ENCODE data around the gene ALG1.

DNA sequence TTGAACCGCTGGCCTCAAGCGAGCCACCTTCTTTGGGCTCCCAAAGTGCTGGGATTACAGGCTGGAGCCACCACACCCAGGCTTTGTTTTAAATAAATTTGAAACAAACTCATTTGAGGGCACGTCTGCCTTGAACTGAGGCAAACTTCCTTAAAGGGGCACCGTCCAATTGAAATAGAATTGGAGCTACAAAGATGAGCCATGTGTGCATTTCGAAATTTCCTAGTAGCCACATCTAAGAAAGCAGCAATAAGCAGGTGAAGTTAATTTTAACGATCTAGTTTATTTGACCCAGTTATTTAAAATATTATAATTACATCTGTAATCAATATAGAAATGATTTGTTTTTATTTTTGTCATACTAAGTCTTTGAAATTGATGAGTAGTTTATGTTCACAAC lies 5.1 kb upstream of the ALG1 start:
- TF ChIP-seq POLR2AphosphoS5 (IDR thresholded peaks at IDR 0.05; ENCODE audit: low read depth, low read length): no peak
- no peak for TF ChIP-seq POLR2A (IDR thresholded peaks at IDR 0.05; ENCODE audit: low read depth, low read length)
- no peak for TF ChIP-seq TAF1 (IDR thresholded peaks at IDR 0.05; ENCODE audit: borderline replicate concordance, low read depth, low read length)
